GM23338 (cell line): ENCODE results near the gene ATG2B. TPM values are rescaled to one million over a fixed set of nuclear protein-coding genes. Genes with fewer than 3 reads are reported as not detected.

Source experiments
- ATAC-seq: fragments of 200-7000 bp; cut with Tn5 transposase; 3 replicates; pipeline ENCODE4 v1.9.1; 2020
- DNase-seq: peaks from one replicate; pipeline ENCODE4 v3.0.0-alpha.2; 2015; ENCODE audit warnings: low spot score
- H2AFZ ChIP-seq: fragments of 200-600 bp; sonication (generic); 2 replicates; pipeline ENCODE4 v1.8.0; 2016; ENCODE audit warnings: antibody characterized with exemption, mild to moderate bottlenecking, moderate library complexity
- H3F3A ChIP-seq: fragments of 200-600 bp; sonication (generic); replicated peaks from 2 replicates; pipeline ENCODE4 v1.8.0; 2017; ENCODE audit warnings: antibody characterized with exemption, mixed run types, low read depth
- H3K27ac ChIP-seq: fragments of 200-600 bp; sonication (generic); 2 replicates; pipeline ENCODE4 v1.6.1; 2016; ENCODE audit warnings: low read depth
- H3K27me3 ChIP-seq: fragments of 200-600 bp; sonication (generic); 2 replicates; pipeline ENCODE4 v1.8.0; 2016; ENCODE audit warnings: mild to moderate bottlenecking, mixed run types, moderate library complexity; ENCODE audit not compliant: insufficient read depth
- H3K36me3 ChIP-seq: fragments of 200-600 bp; sonication (generic); 2 replicates; pipeline ENCODE4 v1.8.0; 2016; ENCODE audit warnings: mild to moderate bottlenecking; ENCODE audit not compliant: insufficient read depth
- H3K4me1 ChIP-seq: fragments of 200-600 bp; sonication (generic); 2 replicates; pipeline ENCODE4 v1.8.0; 2016; ENCODE audit warnings: mild to moderate bottlenecking, moderate library complexity; ENCODE audit not compliant: insufficient read depth
- H3K4me2 ChIP-seq: fragments of 200-600 bp; sonication (generic); 2 replicates; pipeline ENCODE4 v1.7.1; 2017; ENCODE audit warnings: mixed run types
- H3K4me3 ChIP-seq: fragments of 200-600 bp; sonication (generic); 2 replicates; pipeline ENCODE4 v1.6.1; 2016; ENCODE audit warnings: mixed run types
- H3K79me2 ChIP-seq: fragments of 200-600 bp; sonication (generic); replicated peaks from 2 replicates; pipeline ENCODE4 v1.8.0; 2017; ENCODE audit warnings: mild to moderate bottlenecking; ENCODE audit not compliant: insufficient read depth
- H3K9me2 ChIP-seq: fragments of 200-600 bp; sonication (generic); 2 replicates; pipeline ENCODE4 v1.8.0; 2017; ENCODE audit not compliant: insufficient read depth
- H4K20me1 ChIP-seq: fragments of 200-600 bp; sonication (generic); replicated peaks from 2 replicates; pipeline ENCODE4 v1.8.0; 2017; ENCODE audit warnings: mild to moderate bottlenecking; ENCODE audit not compliant: insufficient read depth
- H3K27ac Mint-ChIP-seq: 2 replicates; pipeline ENCODE4 v1.8.0; 2020; ENCODE audit warnings: inconsistent platforms, mild to moderate bottlenecking, moderate library complexity, mixed read lengths
- H3K27me3 Mint-ChIP-seq: 3 replicates; pipeline ENCODE4 v1.8.0; 2022; ENCODE audit warnings: low read depth, mild to moderate bottlenecking, moderate library complexity, mixed read lengths, inconsistent platforms; ENCODE audit not compliant: insufficient read depth, poor library complexity
- H3K36me3 Mint-ChIP-seq: 3 replicates; pipeline ENCODE4 v1.8.0; 2021; ENCODE audit warnings: low read depth, mild to moderate bottlenecking, inconsistent platforms, moderate library complexity, mixed read lengths
- H3K4me1 Mint-ChIP-seq: 3 replicates; pipeline ENCODE4 v1.8.0; 2020; ENCODE audit warnings: mild to moderate bottlenecking, inconsistent platforms, mixed read lengths
- H3K4me3 Mint-ChIP-seq: 3 replicates; pipeline ENCODE4 v1.8.0; 2021; ENCODE audit warnings: moderate library complexity, mild to moderate bottlenecking, inconsistent platforms, mixed read lengths
- H3K9me3 Mint-ChIP-seq: 3 replicates; pipeline ENCODE4 v1.8.0; 2020; ENCODE audit warnings: moderate library complexity, mild to moderate bottlenecking, inconsistent platforms, mixed read lengths
- CREB1 ChIP-seq: fragments of 250-450 bp; sonication (Bioruptor Pico); IDR thresholded peaks from 2 replicates; pipeline ENCODE4 v1.5.0; 2020; ENCODE audit warnings: low read depth, mild to moderate bottlenecking, moderate library complexity
- EZH2 ChIP-seq: fragments of 200-600 bp; sonication (generic); IDR thresholded peaks from one replicate; pipeline ENCODE4 v1.8.0; 2017; ENCODE audit warnings: antibody characterized with exemption, mild to moderate bottlenecking, low read depth; ENCODE audit not compliant: unreplicated experiment
- EZH2phosphoT487 ChIP-seq: fragments of 200-600 bp; sonication (generic); IDR thresholded peaks from one replicate; pipeline ENCODE4 v1.8.1; 2018; ENCODE audit warnings: antibody characterized with exemption; ENCODE audit not compliant: unreplicated experiment
- JUNB ChIP-seq: IDR thresholded peaks from one replicate; pipeline ENCODE4 v1.6.1; 2016; ENCODE audit warnings: antibody characterized with exemption; ENCODE audit not compliant: unreplicated experiment
- POLR2AphosphoS5 ChIP-seq: IDR thresholded peaks from 2 replicates; pipeline ENCODE4 v1.6.1; 2016; ENCODE audit warnings: antibody characterized with exemption, low read depth
- ZNF114 ChIP-seq: fragments of 250-450 bp; sonication (Bioruptor Pico); IDR thresholded peaks from 2 replicates; pipeline ENCODE4 v1.5.0; 2020; ENCODE audit warnings: mild to moderate bottlenecking, moderate library complexity
- polyA plus RNA-seq: library from polyadenylated mRNA; unstranded; fragments of >200 nt; fragmentation: Nextera tagmentation; extraction: Ambion mirVana; gene quantifications from 2 replicates; pipeline ENCODE4 v1.2.1, GENCODE V29; 2016
- total RNA-seq: library from RNA; depleted of rRNA; stranded (reverse); fragments of >200 nt; shearing (Covaris generic); gene quantifications from 2 replicates; pipeline ENCODE4 v1.2.3, GENCODE V29; 2014
- TF ChIP-seq, protein P1 (sequence below), 2 experiments: fragments of 200-600 bp in 1 of 2; sonication (generic) in 1 of 2; conservative IDR thresholded peaks; 2 replicates each; pipeline versions ENCODE4 v1.5.1 to v1.6.1; 2016 to 2017; ENCODE audit warnings: antibody characterized with exemption in 2 of 2, low read depth in 2 of 2, mild to moderate bottlenecking in 2 of 2, moderate library complexity in 1 of 2
- TF ChIP-seq, protein P2 (sequence below): IDR thresholded peaks from one replicate; pipeline ENCODE4 v1.6.1; 2018; ENCODE audit warnings: antibody characterized with exemption; ENCODE audit not compliant: unreplicated experiment
- TF ChIP-seq, protein P3 (sequence below): IDR thresholded peaks from 2 replicates; pipeline ENCODE4 v1.6.1; 2016; ENCODE audit warnings: antibody characterized with exemption

ATG2B gene
- total and polyA plus RNA-seq, 2 experiments from 2014 or later: 3.8 to 15.4 TPM

DNA sequence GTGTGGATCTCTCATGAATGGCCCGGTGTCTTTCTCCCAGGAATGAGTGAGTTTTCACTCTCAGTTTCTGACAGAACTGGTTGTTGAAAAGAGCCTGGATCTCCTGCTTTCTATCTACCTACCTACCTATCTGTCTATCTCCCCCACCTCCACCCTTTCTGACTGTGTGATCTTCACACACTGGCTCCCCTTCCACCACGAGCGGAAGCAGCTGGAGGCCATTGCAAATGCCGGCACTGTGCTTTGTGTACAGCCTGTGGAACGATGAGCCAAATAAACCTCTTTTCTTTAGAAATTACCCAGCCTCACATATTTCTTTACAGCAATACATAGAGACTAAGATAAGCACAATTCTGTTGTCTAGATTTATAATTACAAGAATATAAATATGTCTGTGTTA, 7.4 kb upstream of the ATG2B start (continued):
- TF ChIP-seq, protein P1, sequence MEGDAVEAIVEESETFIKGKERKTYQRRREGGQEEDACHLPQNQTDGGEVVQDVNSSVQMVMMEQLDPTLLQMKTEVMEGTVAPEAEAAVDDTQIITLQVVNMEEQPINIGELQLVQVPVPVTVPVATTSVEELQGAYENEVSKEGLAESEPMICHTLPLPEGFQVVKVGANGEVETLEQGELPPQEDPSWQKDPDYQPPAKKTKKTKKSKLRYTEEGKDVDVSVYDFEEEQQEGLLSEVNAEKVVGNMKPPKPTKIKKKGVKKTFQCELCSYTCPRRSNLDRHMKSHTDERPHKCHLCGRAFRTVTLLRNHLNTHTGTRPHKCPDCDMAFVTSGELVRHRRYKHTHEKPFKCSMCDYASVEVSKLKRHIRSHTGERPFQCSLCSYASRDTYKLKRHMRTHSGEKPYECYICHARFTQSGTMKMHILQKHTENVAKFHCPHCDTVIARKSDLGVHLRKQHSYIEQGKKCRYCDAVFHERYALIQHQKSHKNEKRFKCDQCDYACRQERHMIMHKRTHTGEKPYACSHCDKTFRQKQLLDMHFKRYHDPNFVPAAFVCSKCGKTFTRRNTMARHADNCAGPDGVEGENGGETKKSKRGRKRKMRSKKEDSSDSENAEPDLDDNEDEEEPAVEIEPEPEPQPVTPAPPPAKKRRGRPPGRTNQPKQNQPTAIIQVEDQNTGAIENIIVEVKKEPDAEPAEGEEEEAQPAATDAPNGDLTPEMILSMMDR (conservative IDR thresholded peaks at IDR 0.05; ENCODE audit: low read depth in 2 of 2): no peak
- TF ChIP-seq EZH2 (no peak), EZH2phosphoT487 (no peak), CREB1 (CRISPR knock-in tag) (no peak)
- TF ChIP-seq, protein P2, sequence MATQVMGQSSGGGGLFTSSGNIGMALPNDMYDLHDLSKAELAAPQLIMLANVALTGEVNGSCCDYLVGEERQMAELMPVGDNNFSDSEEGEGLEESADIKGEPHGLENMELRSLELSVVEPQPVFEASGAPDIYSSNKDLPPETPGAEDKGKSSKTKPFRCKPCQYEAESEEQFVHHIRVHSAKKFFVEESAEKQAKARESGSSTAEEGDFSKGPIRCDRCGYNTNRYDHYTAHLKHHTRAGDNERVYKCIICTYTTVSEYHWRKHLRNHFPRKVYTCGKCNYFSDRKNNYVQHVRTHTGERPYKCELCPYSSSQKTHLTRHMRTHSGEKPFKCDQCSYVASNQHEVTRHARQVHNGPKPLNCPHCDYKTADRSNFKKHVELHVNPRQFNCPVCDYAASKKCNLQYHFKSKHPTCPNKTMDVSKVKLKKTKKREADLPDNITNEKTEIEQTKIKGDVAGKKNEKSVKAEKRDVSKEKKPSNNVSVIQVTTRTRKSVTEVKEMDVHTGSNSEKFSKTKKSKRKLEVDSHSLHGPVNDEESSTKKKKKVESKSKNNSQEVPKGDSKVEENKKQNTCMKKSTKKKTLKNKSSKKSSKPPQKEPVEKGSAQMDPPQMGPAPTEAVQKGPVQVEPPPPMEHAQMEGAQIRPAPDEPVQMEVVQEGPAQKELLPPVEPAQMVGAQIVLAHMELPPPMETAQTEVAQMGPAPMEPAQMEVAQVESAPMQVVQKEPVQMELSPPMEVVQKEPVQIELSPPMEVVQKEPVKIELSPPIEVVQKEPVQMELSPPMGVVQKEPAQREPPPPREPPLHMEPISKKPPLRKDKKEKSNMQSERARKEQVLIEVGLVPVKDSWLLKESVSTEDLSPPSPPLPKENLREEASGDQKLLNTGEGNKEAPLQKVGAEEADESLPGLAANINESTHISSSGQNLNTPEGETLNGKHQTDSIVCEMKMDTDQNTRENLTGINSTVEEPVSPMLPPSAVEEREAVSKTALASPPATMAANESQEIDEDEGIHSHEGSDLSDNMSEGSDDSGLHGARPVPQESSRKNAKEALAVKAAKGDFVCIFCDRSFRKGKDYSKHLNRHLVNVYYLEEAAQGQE: no peak

DNA sequence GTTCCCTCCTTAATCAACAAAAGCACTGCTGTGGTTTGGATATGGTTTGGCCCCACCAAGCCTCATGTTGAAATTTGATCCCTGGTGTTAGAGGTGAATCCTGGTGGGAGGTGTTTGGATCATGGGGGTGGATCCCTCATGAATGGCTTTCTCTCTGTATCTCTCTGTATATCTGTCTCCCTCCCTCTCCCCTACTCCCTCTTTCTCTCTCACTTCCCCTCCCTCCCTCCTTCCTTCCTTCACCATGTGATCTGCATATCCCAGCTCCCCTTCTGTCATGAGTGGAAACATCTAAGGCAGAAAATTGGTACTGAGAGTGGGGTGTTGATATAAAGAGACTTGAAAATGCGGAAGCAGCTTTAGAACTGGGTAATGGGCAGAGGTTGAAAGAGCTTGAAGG, 5.4 kb upstream of the ATG2B start:
- no peaks in the 10 kb centered on the region for H3F3A ChIP-seq
- no peak overlapping the region for H3K4me3 Mint-ChIP-seq
- peak overlapping the region; percentile 17; the same call in 1 of the 2 replicates for H3K4me3 ChIP-seq
- no peak overlapping the region for H2AFZ ChIP-seq
- H3K27ac ChIP-seq: peak overlapping the region; percentile 3; the same call in 1 of the 2 replicates
- H3K9me3 Mint-ChIP-seq: peaks cover 6% of the 10 kb centered on the region; the same call in 2 of the 3 replicates
- ATAC-seq (peak; percentile 41), DNase-seq (peak; percentile 43)
- no peaks in the 10 kb centered on the region for H3K27me3 ChIP-seq
- H3K79me2 ChIP-seq: peaks cover 96% of the 10 kb centered on the region
- no peaks in the 10 kb centered on the region for H3K27me3 Mint-ChIP-seq
- no peaks in the 10 kb centered on the region for H3K9me2 ChIP-seq
- H4K20me1 ChIP-seq: peaks cover 18% of the 10 kb centered on the region
- H3K4me1 Mint-ChIP-seq: peaks cover 25% of the 10 kb centered on the region
- H3K36me3 Mint-ChIP-seq: peaks cover 14% of the 10 kb centered on the region
- peak overlapping the region; percentile 4; the same call in 1 of the 2 replicates for H3K4me2 ChIP-seq
- peaks cover 6% of the 10 kb centered on the region for H3K4me1 ChIP-seq
- H3K27ac Mint-ChIP-seq: peak overlapping the region; percentile 5
- no peaks in the 10 kb centered on the region for H3K36me3 ChIP-seq
- TF ChIP-seq POLR2AphosphoS5 (no peak), ZNF114 (CRISPR knock-in tag) (no peak), JUNB (no peak)
- TF ChIP-seq, protein P3, sequence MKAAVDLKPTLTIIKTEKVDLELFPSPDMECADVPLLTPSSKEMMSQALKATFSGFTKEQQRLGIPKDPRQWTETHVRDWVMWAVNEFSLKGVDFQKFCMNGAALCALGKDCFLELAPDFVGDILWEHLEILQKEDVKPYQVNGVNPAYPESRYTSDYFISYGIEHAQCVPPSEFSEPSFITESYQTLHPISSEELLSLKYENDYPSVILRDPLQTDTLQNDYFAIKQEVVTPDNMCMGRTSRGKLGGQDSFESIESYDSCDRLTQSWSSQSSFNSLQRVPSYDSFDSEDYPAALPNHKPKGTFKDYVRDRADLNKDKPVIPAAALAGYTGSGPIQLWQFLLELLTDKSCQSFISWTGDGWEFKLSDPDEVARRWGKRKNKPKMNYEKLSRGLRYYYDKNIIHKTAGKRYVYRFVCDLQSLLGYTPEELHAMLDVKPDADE: no peak
